GM20431 (cell line): ENCODE data around the gene FCN1.

Experiments used
- in situ Hi-C: fragments of 300-500 bp; cut with MseI, MboI; formaldehyde crosslinking; loops from one replicate; pipeline ENCODE4 v1.15.0; 2020; ENCODE audit warnings: low sequenced_read_pairs; ENCODE audit not compliant: unreplicated experiment

FCN1 gene

GRCh38 chr9:134955156-134955555 is 37.4 kb upstream of the FCN1 start:
- in situ Hi-C loops = no loop called here

- in situ Hi-C loops = no loop called here
These were observed 34.3 kb upstream of the FCN1 start for GRCh38 chr9:134951994-134952393.

GRCh38 chr9:134951461-134951860 is 33.7 kb upstream of the FCN1 start:
- in situ Hi-C loops = no loop called here

GRCh38 chr9:134950386-134951210 is 32.9 kb upstream of the FCN1 start:
- in situ Hi-C loops = no loop called here

GRCh38 chr9:134949681-134950385 is 32.1 kb upstream of the FCN1 start:
- in situ Hi-C loops = no loop called here

- in situ Hi-C loops = no loop called here
These were observed 30.4 kb upstream of the FCN1 start for GRCh38 chr9:134948149-134948548.

GRCh38 chr9:134947265-134947955 is 29.7 kb upstream of the FCN1 start:
- in situ Hi-C loops = no loop called here

GRCh38 chr9:134946663-134947062 is 29.0 kb upstream of the FCN1 start:
- in situ Hi-C loops = no loop called here

GRCh38 chr9:134945509-134946275 is 28.0 kb upstream of the FCN1 start:
- in situ Hi-C loops = no loop called here

GRCh38 chr9:134944916-134945315 is 27.2 kb upstream of the FCN1 start:
- in situ Hi-C loops = no loop called here

GRCh38 chr9:134944351-134944802 is 26.7 kb upstream of the FCN1 start:
- in situ Hi-C loops = no loop called here

- in situ Hi-C loops = no loop called here
These were observed 26.1 kb upstream of the FCN1 start for GRCh38 chr9:134943836-134944235.

GRCh38 chr9:134943411-134943810 is 25.7 kb upstream of the FCN1 start:
- in situ Hi-C loops = no loop called here

- in situ Hi-C loops = no loop called here
These were observed 25.1 kb upstream of the FCN1 start for GRCh38 chr9:134942788-134943184.

GRCh38 chr9:134942011-134942787 is 24.5 kb upstream of the FCN1 start:
- in situ Hi-C loops = no loop called here

- in situ Hi-C loops = no loop called here
These were observed 22.8 kb upstream of the FCN1 start for GRCh38 chr9:134940236-134941208.

GRCh38 chr9:134939836-134940235 is 22.1 kb upstream of the FCN1 start:
- in situ Hi-C loops = no loop called here

GRCh38 chr9:134939080-134939733 is 21.5 kb upstream of the FCN1 start:
- in situ Hi-C loops = no loop called here
